Measurements from ENCODE around the gene IP6K3.

The IP6K3 gene

DNA sequence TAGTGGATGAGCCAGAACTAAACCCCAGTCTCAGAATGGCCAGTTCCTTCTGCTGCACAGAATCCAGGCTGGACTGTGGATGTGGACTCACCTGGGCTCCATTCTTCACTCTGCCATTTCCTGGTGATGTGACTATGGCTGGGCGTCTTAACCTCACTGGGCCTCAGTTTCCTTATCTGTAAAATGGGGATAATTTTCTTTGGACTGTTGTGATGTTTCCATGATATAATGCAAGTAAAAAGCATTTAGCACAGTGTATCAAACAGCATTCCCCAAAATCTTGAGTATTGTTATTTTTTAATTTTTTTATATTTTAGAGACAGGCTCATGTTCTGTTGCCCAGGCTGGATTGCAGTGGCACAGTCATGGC lies 5.9 kb upstream of the IP6K3 start:
- TF ChIP-seq REST (IDR thresholded peaks at IDR 0.05; ENCODE audit: insufficient read depth in 1 of 2, low read depth in 2 of 2, low read length in 2 of 2), result no peak
- TF ChIP-seq SIN3A (IDR thresholded peaks at IDR 0.05; ENCODE audit: borderline replicate concordance, insufficient read depth, low read length), result no peak
- TF ChIP-seq FOXP2 (optimal IDR thresholded peaks at IDR 0.05; ENCODE audit: borderline replicate concordance, extremely low read depth, extremely low read length, insufficient read depth), result no peak
- TF ChIP-seq POLR2AphosphoS5 (IDR thresholded peaks at IDR 0.05; ENCODE audit: low read depth, low read length), result no peak
- no peak for TF ChIP-seq TAF1 (IDR thresholded peaks at IDR 0.05; ENCODE audit: borderline replicate concordance, insufficient read depth, low read length)

DNA sequence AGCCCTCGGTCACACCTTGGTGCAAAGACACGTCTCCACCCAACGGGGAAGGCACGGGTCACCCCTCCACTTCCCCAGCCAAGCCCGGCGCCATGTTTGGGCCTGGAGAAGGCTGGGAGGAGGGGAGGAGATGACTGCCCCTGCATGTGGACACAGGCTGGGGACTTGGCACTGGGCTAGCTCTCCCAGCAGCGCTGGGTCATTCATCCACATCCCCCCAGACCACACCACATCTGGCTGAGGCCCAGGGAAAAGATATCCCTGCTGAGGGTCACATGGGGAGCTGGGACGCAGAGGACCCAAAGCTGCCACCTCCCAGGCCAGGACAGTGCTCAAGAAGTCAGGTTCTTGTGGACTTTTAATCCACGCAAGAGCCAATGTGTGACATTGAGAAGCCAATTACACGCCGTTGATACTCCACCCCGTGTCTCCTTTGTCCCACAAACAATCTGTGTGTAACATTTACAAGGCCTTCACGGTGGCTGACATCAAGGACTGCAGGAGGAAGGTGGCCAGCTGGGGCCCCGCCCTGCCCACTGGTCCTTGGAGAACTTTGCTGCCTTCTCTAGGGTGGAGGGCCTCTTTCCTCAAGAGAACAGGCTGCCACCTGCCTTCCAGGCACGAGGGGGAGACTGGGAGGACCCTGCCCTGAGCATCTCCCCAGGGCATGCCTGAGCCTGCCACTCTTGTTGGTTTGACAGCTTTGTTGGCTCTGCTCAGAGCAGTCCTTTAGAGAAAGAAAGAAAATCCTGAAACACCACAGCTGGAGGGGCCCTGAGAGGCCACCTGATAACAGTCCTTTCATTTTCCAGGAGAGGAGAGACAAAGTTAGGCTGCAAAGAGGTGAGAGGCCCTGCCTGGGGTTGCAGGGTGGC lies 5.3 kb upstream of the IP6K3 start:
- TF ChIP-seq FOXP2 (optimal IDR thresholded peaks at IDR 0.05; ENCODE audit: borderline replicate concordance, extremely low read depth, extremely low read length, insufficient read depth), result no peak
- no peak for TF ChIP-seq REST (IDR thresholded peaks at IDR 0.05; ENCODE audit: insufficient read depth in 1 of 2, low read depth in 2 of 2, low read length in 2 of 2)
- TF ChIP-seq SIN3A (IDR thresholded peaks at IDR 0.05; ENCODE audit: borderline replicate concordance, insufficient read depth, low read length), result no peak
- TF ChIP-seq TAF1 (IDR thresholded peaks at IDR 0.05; ENCODE audit: borderline replicate concordance, insufficient read depth, low read length), result no peak
- TF ChIP-seq POLR2AphosphoS5 (IDR thresholded peaks at IDR 0.05; ENCODE audit: low read depth, low read length), result no peak

DNA sequence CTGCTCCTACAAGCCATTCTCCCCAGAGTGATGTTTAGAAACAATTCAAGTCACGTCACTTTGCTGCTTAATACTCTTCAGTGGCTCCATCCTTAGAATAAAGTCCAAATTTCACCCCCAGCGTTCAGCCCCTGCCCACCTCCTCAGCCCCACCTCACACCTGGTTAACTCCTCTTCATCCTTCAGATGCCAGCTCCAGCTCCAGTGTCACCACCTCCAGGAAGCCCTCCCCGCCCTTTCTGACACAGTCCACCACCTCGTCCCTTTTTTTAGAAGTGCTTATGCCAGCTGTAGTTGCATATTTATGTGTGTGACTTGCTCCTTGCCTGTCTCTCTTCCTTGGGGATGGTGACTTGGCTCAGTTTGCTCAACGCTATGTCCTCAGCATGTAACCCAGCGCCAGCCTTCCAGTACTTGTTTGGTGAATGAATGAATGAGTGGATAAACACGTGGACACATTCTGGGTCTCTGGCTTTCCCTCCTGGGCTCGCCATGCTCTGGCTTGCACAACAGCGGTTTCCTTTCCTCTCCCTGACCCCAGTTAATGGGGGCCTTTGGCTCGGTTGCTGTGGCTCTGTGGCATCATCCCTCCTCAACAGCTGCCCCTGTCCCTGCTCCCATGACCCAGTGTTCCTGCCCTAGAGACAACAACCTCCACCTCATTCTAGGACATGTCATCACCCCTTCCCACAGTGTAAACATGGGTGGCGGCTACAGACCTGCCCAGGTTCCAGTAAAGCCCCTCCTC lies 3.7 kb upstream of the IP6K3 start:
- no peak for TF ChIP-seq SIN3A (IDR thresholded peaks at IDR 0.05; ENCODE audit: borderline replicate concordance, insufficient read depth, low read length)
- no peak for TF ChIP-seq REST (IDR thresholded peaks at IDR 0.05; ENCODE audit: insufficient read depth in 1 of 2, low read depth in 2 of 2, low read length in 2 of 2)
- no peak for TF ChIP-seq TAF1 (IDR thresholded peaks at IDR 0.05; ENCODE audit: borderline replicate concordance, insufficient read depth, low read length)
- no peak for TF ChIP-seq FOXP2 (optimal IDR thresholded peaks at IDR 0.05; ENCODE audit: borderline replicate concordance, extremely low read depth, extremely low read length, insufficient read depth)
- no peak for TF ChIP-seq POLR2AphosphoS5 (IDR thresholded peaks at IDR 0.05; ENCODE audit: low read depth, low read length)

- TF ChIP-seq POLR2AphosphoS5 (IDR thresholded peaks at IDR 0.05; ENCODE audit: low read depth, low read length) (no peak), FOXP2 (optimal IDR thresholded peaks at IDR 0.05; ENCODE audit: borderline replicate concordance, extremely low read depth, extremely low read length, insufficient read depth) (no peak), REST (IDR thresholded peaks at IDR 0.05; ENCODE audit: insufficient read depth in 1 of 2, low read depth in 2 of 2, low read length in 2 of 2) (no peak), SIN3A (IDR thresholded peaks at IDR 0.05; ENCODE audit: borderline replicate concordance, insufficient read depth, low read length) (no peak)
Measured at GRCh38 chr6:33749401-33749800, 2.7 kb upstream of the IP6K3 start.

All from PFSK-1 (cell line).